Mucosa of descending colon (tissue), 3 donors: ENCODE measurements around the gene SMARCAD1. TPM values are rescaled to one million over a fixed set of nuclear protein-coding genes. Genes with fewer than 3 reads are reported as not detected.

Experiments
- ATAC-seq: fragments of 200-7000 bp; cut with Tn5 transposase; one replicate; pipeline ENCODE4 v1.9.1; 2020; ENCODE audit warnings: mild to moderate bottlenecking, moderate library complexity
- DNase-seq, 3 donors: peaks; one replicate each; pipeline ENCODE4 v3.0.0-alpha.2; 2020
- H3K36me3 ChIP-seq: fragments of 200-600 bp; one replicate; pipeline ENCODE4 v1.8.0; 2021; ENCODE audit warnings: low read depth, mild to moderate bottlenecking
- H3K4me1 ChIP-seq: fragments of 200-600 bp; one replicate; pipeline ENCODE4 v1.8.0; 2021; ENCODE audit warnings: low read depth, mild to moderate bottlenecking
- H3K4me3 ChIP-seq: fragments of 200-600 bp; one replicate; pipeline ENCODE4 v1.8.0; 2021; ENCODE audit warnings: mild to moderate bottlenecking
- H3K9me3 ChIP-seq: fragments of 200-600 bp; one replicate; pipeline ENCODE4 v1.8.0; 2021; ENCODE audit warnings: mild to moderate bottlenecking
- CTCF ChIP-seq: fragments of 200-600 bp; IDR thresholded peaks from one replicate; pipeline ENCODE4 v1.8.0; 2022; ENCODE audit warnings: antibody characterized with exemption, mild to moderate bottlenecking
- intact Hi-C, 2 donors: fragments of 100-400 bp; cut with DNase I in 1 of 2; cut with micrococcal nuclease in 1 of 2; formaldehyde crosslinking; loops; one replicate each; pipeline versions ENCODE4 v1.11.0 to v1.11.1; 2022; cut with DNase I, micrococcal nuclease
- total RNA-seq, 3 donors: library from RNA; stranded (reverse); fragmentation: NEBNext Ultra II Directional in 2 of 3; extraction: Animal tissue kit (Norgen Biotek cat#: 25700) in 2 of 3; gene quantifications; one replicate each; pipeline versions ENCODE4 v1.2.1 to v1.2.4, GENCODE V29; 2021 to 2023
- donor health status: DM: no; HTN: no; CAD: no; lungs with moderate emphysema.
- donor health status: DM: no; HTN: no; CAD: no.
- donor health status: DM: no; HTN: yes; CAD: no.

The SMARCAD1 gene
- total RNA-seq, 3 donors from 2014 or later = 19.5 to 21.5 (median 21.0) TPM

DNA sequence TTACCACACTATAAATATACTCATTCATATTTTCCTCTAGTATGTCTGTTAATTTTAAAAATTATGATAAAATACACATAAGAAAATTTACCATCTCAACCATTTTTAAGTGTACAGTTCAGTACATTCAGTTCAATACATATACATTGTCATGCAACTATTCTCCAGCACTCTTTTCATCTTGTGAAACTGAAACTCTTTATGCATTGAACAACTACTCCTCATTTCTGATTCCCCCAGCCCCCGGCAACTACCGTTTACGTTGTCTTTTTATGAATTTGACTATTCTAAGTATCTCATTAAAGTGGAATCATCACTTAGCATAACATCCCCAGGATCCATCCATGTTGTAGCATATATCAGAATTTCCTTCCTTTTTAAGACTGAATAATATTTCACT is 8.7 kb downstream of the SMARCAD1 start:
- H3K36me3 ChIP-seq = no peaks in the 10 kb centered on the region
- no peak for TF ChIP-seq CTCF
- ATAC-seq = no peak
- no peaks in the 10 kb centered on the region for H3K4me1 ChIP-seq
- intact Hi-C loops = no loop called here
- no peaks in the 10 kb centered on the region for H3K9me3 ChIP-seq
- H3K4me3 ChIP-seq = no peak overlapping the region
- DNase-seq = no peak

DNA sequence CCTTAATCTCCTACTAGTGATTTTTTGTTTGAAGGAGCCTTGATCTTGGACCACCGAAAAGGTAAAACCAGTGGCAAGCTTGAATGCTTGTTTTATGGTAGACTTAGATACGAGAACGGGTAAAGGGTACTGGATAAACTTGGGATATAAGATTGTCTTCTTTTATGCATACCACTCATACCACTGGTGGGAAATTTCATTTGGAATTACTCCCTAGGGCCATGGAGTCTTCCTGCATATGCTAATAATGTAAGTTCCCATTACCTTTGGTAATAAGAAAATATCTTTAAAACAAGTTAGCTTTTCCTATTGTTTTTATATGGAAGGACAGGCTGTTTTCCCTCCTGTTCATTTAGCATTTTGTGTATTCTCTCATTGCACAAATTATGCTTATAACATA is 11.7 kb downstream of the SMARCAD1 start:
- ATAC-seq (no peak), DNase-seq (no peak)
- no peak for TF ChIP-seq CTCF
- H3K36me3 ChIP-seq = no peaks in the 10 kb centered on the region
- no peaks in the 10 kb centered on the region for H3K4me1 ChIP-seq
- no peak overlapping the region for H3K4me3 ChIP-seq
- H3K9me3 ChIP-seq = no peaks in the 10 kb centered on the region
- intact Hi-C loops = no loop called here

DNA sequence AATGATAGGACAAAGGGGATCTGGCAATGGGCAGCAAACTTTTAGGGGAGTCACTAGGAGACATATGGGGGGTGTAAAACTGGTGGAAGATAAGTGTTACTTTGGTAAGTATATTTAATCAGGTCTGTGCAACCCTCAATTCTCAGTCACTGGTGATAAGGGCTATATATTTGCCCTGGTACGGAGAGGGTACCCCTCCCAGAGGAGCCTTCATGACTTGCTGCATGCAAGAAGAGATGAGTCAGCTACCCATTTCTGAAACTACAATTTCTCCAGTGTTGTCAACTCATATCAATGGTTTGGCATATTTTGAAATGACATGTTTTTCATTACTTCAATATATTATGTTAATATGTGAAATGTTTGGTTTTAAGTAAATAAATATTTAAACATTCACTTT is 14.3 kb downstream of the SMARCAD1 start:
- Histone ChIP-seq H3K36me3 (no peaks in the 10 kb centered on the region), H3K4me3 (no peak overlapping the region), H3K9me3 (no peaks in the 10 kb centered on the region), H3K4me1 (no peaks in the 10 kb centered on the region)
- DNase-seq = no peak
- TF ChIP-seq CTCF = no peak
- no peak for ATAC-seq
- intact Hi-C loops = no loop called here

- ATAC-seq (no peak), DNase-seq (no peak)
- H3K4me3 ChIP-seq = no peak overlapping the region
- no peaks in the 10 kb centered on the region for H3K9me3 ChIP-seq
- H3K4me1 ChIP-seq = no peaks in the 10 kb centered on the region
- TF ChIP-seq CTCF = no peak
- intact Hi-C loops = no loop called here
- no peaks in the 10 kb centered on the region for H3K36me3 ChIP-seq
These were observed 17.8 kb downstream of the SMARCAD1 start for GRCh38 chr4:94225449-94225848.

DNA sequence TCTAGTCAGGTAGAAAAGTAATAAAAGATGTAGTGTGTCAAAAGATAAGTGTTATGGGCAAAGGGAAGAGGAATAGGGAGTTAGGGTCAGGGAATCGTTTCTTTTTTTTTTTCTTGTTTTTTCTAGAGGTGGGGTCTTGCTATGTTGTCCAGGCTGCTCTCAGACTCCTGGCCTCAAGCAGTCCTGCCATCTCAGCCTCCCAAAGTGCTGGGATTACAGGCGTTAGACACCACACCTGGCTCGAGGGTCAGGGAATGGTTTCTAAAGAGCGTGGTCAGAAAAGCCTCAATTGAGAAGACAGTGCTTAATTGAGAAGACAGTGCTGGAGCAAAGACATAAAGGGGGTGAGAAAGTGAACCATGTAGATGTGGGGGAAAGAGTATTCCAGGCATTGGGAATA is 19.1 kb downstream of the SMARCAD1 start:
- intact Hi-C loops = no loop called here
- no peak overlapping the region for H3K4me3 ChIP-seq
- ATAC-seq = no peak
- no peak for DNase-seq
- H3K4me1 ChIP-seq = no peaks in the 10 kb centered on the region
- H3K9me3 ChIP-seq = no peaks in the 10 kb centered on the region
- TF ChIP-seq CTCF = no peak
- no peaks in the 10 kb centered on the region for H3K36me3 ChIP-seq

DNA sequence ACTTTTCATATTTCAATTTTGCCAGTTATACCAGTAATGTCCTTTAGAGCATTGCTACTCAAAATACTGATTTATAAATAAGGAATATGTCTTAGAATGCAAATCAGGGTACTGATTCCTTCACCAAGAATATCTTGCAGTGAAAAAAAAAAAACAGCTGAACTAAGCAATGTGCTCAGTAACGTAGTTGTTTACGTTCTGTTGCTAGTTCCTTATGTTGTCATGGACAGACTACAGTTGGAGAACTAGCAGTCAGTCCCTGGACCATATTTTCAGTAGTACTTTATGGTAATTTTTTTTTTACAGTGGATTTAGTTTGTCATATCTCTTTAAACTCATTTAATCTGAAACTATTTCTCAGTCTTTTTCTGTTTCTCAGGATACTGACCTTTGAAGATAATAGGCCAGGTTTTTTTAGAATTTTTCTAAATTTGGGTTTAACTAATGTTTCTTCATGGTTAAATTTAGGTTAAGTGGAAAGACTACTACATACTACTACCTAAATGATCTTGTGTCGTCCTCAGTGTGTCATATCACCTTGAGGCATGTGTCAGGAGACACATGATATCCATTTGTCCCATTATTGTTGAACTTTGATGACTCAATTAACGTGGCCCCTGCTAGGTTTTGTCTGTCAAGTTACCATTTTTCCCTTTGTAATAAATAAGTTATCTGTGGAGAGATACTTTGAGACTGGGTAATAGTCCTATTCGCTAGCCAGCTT is 21.0 kb downstream of the SMARCAD1 start:
- no peak for DNase-seq
- no peak for ATAC-seq
- Histone ChIP-seq H3K4me3 (no peak overlapping the region), H3K9me3 (no peaks in the 10 kb centered on the region), H3K36me3 (no peaks in the 10 kb centered on the region), H3K4me1 (no peaks in the 10 kb centered on the region)
- intact Hi-C loops = no loop called here
- TF ChIP-seq CTCF = no peak
